Gastrocnemius medialis (tissue), 4 donors: ENCODE measurements around the gene GNPAT. TPM values are rescaled to one million over a fixed set of nuclear protein-coding genes. Genes with fewer than 3 reads are reported as not detected.
A peak's percentile ranks its signal among the peaks of the same experiment; 100 is the strongest.

ENCODE experiments used
- ATAC-seq, 2 donors: fragments of 150-250 bp; one replicate each; pipeline ENCODE4 v1.9.1; 2016
- DNase-seq, 2 donors: peaks; one replicate each; pipeline ENCODE4 v3.0.0-alpha.2; 2019
- H3K27ac ChIP-seq, 4 donors: fragments of 200-600 bp; sonication (generic); 1 replicate in 1 of 4; 2 replicates in 3 of 4; pipeline ENCODE4 v1.5.1; 2016 to 2018; ENCODE audit warnings: mild to moderate bottlenecking in 2 of 4, moderate library complexity in 1 of 4
- H3K27me3 ChIP-seq, 3 donors: fragments of 200-600 bp; sonication (generic) in 2 of 3; 1 replicate in 1 of 3; 2 replicates in 2 of 3; pipeline versions ENCODE4 v1.5.1 to v1.6.0; 2016 to 2019; ENCODE audit warnings: mild to moderate bottlenecking in 1 of 3, moderate library complexity in 1 of 3
- H3K36me3 ChIP-seq, 2 donors: fragments of 200-600 bp; sonication (generic) in 1 of 2; one replicate each; pipeline ENCODE4 v1.5.1; 2017 to 2018
- H3K4me1 ChIP-seq, 2 donors: fragments of 200-600 bp; sonication (generic) in 1 of 2; one replicate each; pipeline ENCODE4 v1.5.1; 2016 to 2017; ENCODE audit warnings: mild to moderate bottlenecking in 2 of 2
- H3K4me3 ChIP-seq, 4 donors: fragments of 200-600 bp; sonication (generic) in 3 of 4; 1 replicate in 1 of 4; 2 replicates in 3 of 4; pipeline ENCODE4 v1.5.1; 2016 to 2019; ENCODE audit warnings: mild to moderate bottlenecking in 2 of 4
- H3K9me3 ChIP-seq, 3 donors: fragments of 200-600 bp; sonication (generic) in 2 of 3; 1 replicate in 1 of 3; 2 replicates in 2 of 3; pipeline ENCODE4 v1.5.1; 2016 to 2019
- CTCF ChIP-seq, 5 experiments: fragments of 450-650 bp in 3 of 5; fragments of 200-600 bp in 2 of 5; sonication (generic) in 2 of 5; IDR thresholded peaks in 4 of 5; conservative IDR thresholded peaks in 1 of 5; 1 replicate in 4 of 5; 2 replicates in 1 of 5; pipeline ENCODE4 v1.5.1; 2016 to 2019; ENCODE audit warnings: antibody characterized with exemption in 5 of 5, mild to moderate bottlenecking in 3 of 5, moderate library complexity in 3 of 5
- POLR2A ChIP-seq, 2 donors: fragments of 450-650 bp; IDR thresholded peaks; one replicate each; pipeline ENCODE4 v1.6.1; 2017; ENCODE audit warnings: antibody characterized with exemption in 2 of 2, mild to moderate bottlenecking in 2 of 2, moderate library complexity in 2 of 2
- in situ Hi-C, 4 donors: fragments of 200-750 bp; cut with MboI; loops; one replicate each; pipeline versions ENCODE4 v1.15.0 to v1.8.0; 2017; ENCODE audit warnings: low sequenced_read_pairs in 4 of 4
- intact Hi-C: fragments of 100-400 bp; cut with DNase I; formaldehyde crosslinking; loops from one replicate; pipeline ENCODE4 v1.15.1; 2023; ENCODE audit warnings: low total_unique reads
- total RNA-seq, 4 donors: library from RNA; depleted of rRNA; stranded (reverse); fragments of >200 nt; gene quantifications; one replicate each; pipeline versions ENCODE4 v1.1.0 to v1.2.3, GENCODE V29; 2016

Gene GNPAT
- total RNA-seq, 4 donors from 2014 or later = 95.1 to 128 (median 104) TPM

- in situ Hi-C loops = loop anchor here in 1 of 4 donors (10.0 kb wide), 1 partner anchor 94 kb away; the partner anchor contains the start of genes EXOC8 and SPRTN
- ATAC-seq (peak; percentile 4 to 16), DNase-seq (no peak)
- intact Hi-C loops = loop anchor here (2.0 to 10.0 kb wide), 5 partner anchors 36 to 1314 kb away; partner anchors contain the start of genes EGLN1 and EXOC8
- peaks cover 0 to 20% of the 10 kb centered on the region in 2 donors for H3K36me3 ChIP-seq
- no peak for TF ChIP-seq CTCF (IDR thresholded peaks at IDR 0.05 in 4 of 5, conservative IDR thresholded peaks at IDR 0.05 in 1 of 5)
- TF ChIP-seq POLR2A (IDR thresholded peaks at IDR 0.05) = no peak
- peaks cover 52 to 54% of the 10 kb centered on the region in 2 donors for H3K4me1 ChIP-seq
- H3K4me3 ChIP-seq = peak overlapping the region; percentile 76 to 93 (median 84)
- H3K27ac ChIP-seq = peak overlapping the region; percentile 86 to 91 (median 90)
- H3K9me3 ChIP-seq = no peaks in the 10 kb centered on the region
- H3K27me3 ChIP-seq = no peaks in the 10 kb centered on the region
Observed at GRCh38 chr1:231240531-231240882, 505 bp upstream of the GNPAT start.

DNA sequence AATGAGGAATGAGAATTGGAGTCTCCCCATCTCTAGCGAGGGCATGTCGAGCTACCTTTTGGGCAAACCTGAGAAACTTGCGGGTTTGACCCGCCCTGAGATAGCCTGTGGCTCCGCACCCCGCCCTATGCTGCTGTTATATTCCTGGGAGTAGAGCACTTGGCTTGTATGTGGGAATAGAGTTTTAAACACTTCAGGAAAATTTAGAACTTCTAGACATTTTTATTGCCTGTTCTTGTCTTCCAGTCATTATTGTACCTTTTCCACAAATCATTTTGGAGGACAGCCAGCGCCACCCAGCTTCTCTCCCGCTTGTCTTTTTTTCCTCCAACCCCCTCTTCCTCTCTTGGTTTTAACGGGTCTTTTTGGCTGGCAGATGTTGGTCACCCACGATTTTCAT lies 738 bp downstream of the GNPAT start:
- H3K9me3 ChIP-seq = no peaks in the 10 kb centered on the region
- H3K4me3 ChIP-seq = peak overlapping the region; percentile 76 to 93 (median 84)
- in situ Hi-C loops (loop anchor here in 1 of 4 donors (10.0 kb wide), 1 partner anchor 93 kb away; the partner anchor contains the start of genes EXOC8 and SPRTN), intact Hi-C loops (loop anchor here (1.0 to 10.0 kb wide), 6 partner anchors 35 to 1313 kb away; partner anchors contain the start of genes COG2, EGLN1 and EXOC8)
- DNase-seq (no peak), ATAC-seq (peak; percentile 32 to 40)
- H3K27me3 ChIP-seq = no peaks in the 10 kb centered on the region
- no peak for TF ChIP-seq POLR2A (IDR thresholded peaks at IDR 0.05)
- TF ChIP-seq CTCF (IDR thresholded peaks at IDR 0.05 in 4 of 5, conservative IDR thresholded peaks at IDR 0.05 in 1 of 5) = no peak
- H3K4me1 ChIP-seq = peaks cover 43 to 46% of the 10 kb centered on the region in 2 donors
- peaks cover 0 to 20% of the 10 kb centered on the region in 2 donors for H3K36me3 ChIP-seq
- H3K27ac ChIP-seq = peak overlapping the region; percentile 86 to 91 (median 90)

DNA sequence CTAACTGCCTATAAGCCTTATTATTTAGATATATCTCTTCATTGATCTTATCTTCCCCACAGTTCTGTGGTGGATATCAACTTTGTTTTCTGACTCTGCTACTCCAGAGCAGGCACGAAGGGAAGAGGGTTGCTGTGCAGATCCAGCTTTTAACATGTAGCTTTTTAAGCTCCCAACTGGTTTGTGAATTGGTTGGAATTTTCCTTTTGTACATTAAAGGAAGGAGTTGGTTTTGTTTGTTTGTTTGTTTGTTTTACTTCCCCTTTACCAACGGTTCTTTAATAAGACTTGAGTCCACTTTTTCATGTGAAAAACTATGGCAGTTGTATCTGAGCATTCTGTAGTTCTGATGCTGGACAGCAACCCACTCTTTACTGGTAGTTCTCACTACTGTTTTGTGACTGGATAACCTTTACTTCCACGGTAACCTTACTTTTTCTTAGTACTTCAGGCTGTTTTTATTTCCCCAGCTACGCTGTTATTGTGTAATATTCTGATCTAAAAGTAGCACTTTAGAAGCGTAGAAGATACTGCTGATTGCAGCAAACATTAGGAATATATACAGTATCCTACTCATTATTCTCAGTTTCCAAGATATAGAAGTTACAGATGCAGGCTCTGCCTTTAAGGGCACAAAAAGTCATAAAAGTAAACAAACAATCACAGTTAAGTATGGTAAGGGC lies 1.6 kb downstream of the GNPAT start:
- in situ Hi-C loops = loop anchor here in 1 of 4 donors (10.0 kb wide), 1 partner anchor 92 kb away; the partner anchor contains the start of genes EXOC8 and SPRTN
- Histone ChIP-seq H3K27me3 (no peaks in the 10 kb centered on the region), H3K4me1 (peaks cover 36 to 37% of the 10 kb centered on the region in 2 donors), H3K36me3 (peaks cover 0 to 13% of the 10 kb centered on the region in 2 donors), H3K27ac (peak overlapping the region; percentile 86 to 91 (median 90)), H3K9me3 (no peaks in the 10 kb centered on the region), H3K4me3 (peak overlapping the region; percentile 76 to 93 (median 84))
- peak in 1 of 2 donors; percentile 7 for ATAC-seq
- TF ChIP-seq POLR2A (IDR thresholded peaks at IDR 0.05) (no peak), CTCF (IDR thresholded peaks at IDR 0.05 in 4 of 5, conservative IDR thresholded peaks at IDR 0.05 in 1 of 5) (no peak)
- DNase-seq = no peak
- intact Hi-C loops = loop anchor here (5.0 to 10.0 kb wide), 3 partner anchors 182 to 1312 kb away; partner anchors contain the start of gene EGLN1

GRCh38 chr1:231248778-231249177 lies 7.8 kb downstream of the GNPAT start:
- Histone ChIP-seq H3K4me3 (no peak overlapping the region), H3K36me3 (peaks cover 0 to 22% of the 10 kb centered on the region in 2 donors), H3K4me1 (peaks cover 5 to 9% of the 10 kb centered on the region in 2 donors), H3K9me3 (no peaks in the 10 kb centered on the region), H3K27me3 (no peaks in the 10 kb centered on the region), H3K27ac (no peak overlapping the region)
- intact Hi-C loops (loop anchor here (10.0 kb wide), 2 partner anchors 176 to 1306 kb away; partner anchors contain the start of gene EGLN1), in situ Hi-C loops (loop anchor here in 1 of 4 donors (10.0 kb wide), 1 partner anchor 86 kb away; the partner anchor contains the start of genes EXOC8 and SPRTN)
- DNase-seq (no peak), ATAC-seq (no peak)
- TF ChIP-seq POLR2A (IDR thresholded peaks at IDR 0.05) (no peak), CTCF (IDR thresholded peaks at IDR 0.05 in 4 of 5, conservative IDR thresholded peaks at IDR 0.05 in 1 of 5) (no peak)
